Measurements from ENCODE around the gene CABP7. TPM values are rescaled to one million over a fixed set of nuclear protein-coding genes. Genes with fewer than 3 reads are reported as not detected.

CABP7 gene
- total RNA-seq, 1 experiment from 2014 or later: not detected

GRCh38 chr22:29689880-29690213, 30.0 kb upstream of the CABP7 start:
- H3K36me3 ChIP-seq (ENCODE audit: insufficient read depth, low read length): no peaks in the 10 kb centered on the region
- no peaks in the 10 kb centered on the region; the same call in 1 of the 2 replicates for H4K20me1 ChIP-seq (ENCODE audit: insufficient read depth, low read depth, low read length)
- no peaks in the 10 kb centered on the region for H3K27me3 ChIP-seq (ENCODE audit: low read length)

GRCh38 chr22:29690476-29690875, 29.3 kb upstream of the CABP7 start:
- no peaks in the 10 kb centered on the region for H3K79me2 ChIP-seq (ENCODE audit: low read length)
- peaks cover 25% of the 10 kb centered on the region for H3K4me1 ChIP-seq (ENCODE audit: low read length)
- H3K4me2 ChIP-seq (ENCODE audit: low read depth, low read length, poor library complexity, severe bottlenecking): no peak overlapping the region
- H3K27ac ChIP-seq (ENCODE audit: low read length): no peak overlapping the region
- no peaks in the 10 kb centered on the region; the same call in 1 of the 2 replicates for H4K20me1 ChIP-seq (ENCODE audit: insufficient read depth, low read depth, low read length)
- H3K27me3 ChIP-seq (ENCODE audit: low read length): no peaks in the 10 kb centered on the region
- no peak overlapping the region for H3K4me3 ChIP-seq (ENCODE audit: low read length)
- H3K9me3 ChIP-seq (ENCODE audit: low read length): no peaks in the 10 kb centered on the region
- DNase-seq: no peak
- H3K9ac ChIP-seq (ENCODE audit: low read length): no peak overlapping the region
- no peaks in the 10 kb centered on the region for H3K9me2 ChIP-seq (replicated peaks; ENCODE audit: insufficient read depth, low read length)
- no peak overlapping the region for H2AFZ ChIP-seq (ENCODE audit: low read length)
- no peaks in the 10 kb centered on the region for H3K36me3 ChIP-seq (ENCODE audit: insufficient read depth, low read length)

More at GRCh38 chr22:29689880-29690213, 30.0 kb upstream of the CABP7 start:
- Histone ChIP-seq H3K9ac (ENCODE audit: low read length) (no peak overlapping the region), H3K9me3 (ENCODE audit: low read length) (no peaks in the 10 kb centered on the region), H3K4me3 (ENCODE audit: low read length) (no peak overlapping the region), H3K9me2 (replicated peaks; ENCODE audit: insufficient read depth, low read length) (no peaks in the 10 kb centered on the region), H3K79me2 (ENCODE audit: low read length) (no peaks in the 10 kb centered on the region), H3K4me2 (ENCODE audit: low read depth, low read length, poor library complexity, severe bottlenecking) (no peak overlapping the region), H2AFZ (ENCODE audit: low read length) (no peak overlapping the region), H3K27ac (ENCODE audit: low read length) (no peak overlapping the region), H3K4me1 (ENCODE audit: low read length) (peaks cover 24% of the 10 kb centered on the region)
- DNase-seq: peak; percentile 76

- Histone ChIP-seq H3K36me3 (ENCODE audit: insufficient read depth, low read length) (no peaks in the 10 kb centered on the region), H3K9ac (ENCODE audit: low read length) (no peak overlapping the region), H3K4me3 (ENCODE audit: low read length) (no peak overlapping the region), H3K27ac (ENCODE audit: low read length) (no peak overlapping the region), H3K4me2 (ENCODE audit: low read depth, low read length, poor library complexity, severe bottlenecking) (no peak overlapping the region), H2AFZ (ENCODE audit: low read length) (no peak overlapping the region), H3K9me3 (ENCODE audit: low read length) (no peaks in the 10 kb centered on the region), H4K20me1 (ENCODE audit: insufficient read depth, low read depth, low read length) (no peaks in the 10 kb centered on the region; the same call in 1 of the 2 replicates), H3K4me1 (ENCODE audit: low read length) (peaks cover 36% of the 10 kb centered on the region), H3K27me3 (ENCODE audit: low read length) (no peaks in the 10 kb centered on the region), H3K9me2 (replicated peaks; ENCODE audit: insufficient read depth, low read length) (no peaks in the 10 kb centered on the region), H3K79me2 (ENCODE audit: low read length) (no peaks in the 10 kb centered on the region)
- no peak for DNase-seq
These were observed 28.0 kb upstream of the CABP7 start for GRCh38 chr22:29691636-29692326.

GRCh38 chr22:29692327-29692640, 27.5 kb upstream of the CABP7 start:
- Histone ChIP-seq H2AFZ (ENCODE audit: low read length) (no peak overlapping the region), H3K9me2 (replicated peaks; ENCODE audit: insufficient read depth, low read length) (no peaks in the 10 kb centered on the region), H3K9ac (ENCODE audit: low read length) (no peak overlapping the region), H3K36me3 (ENCODE audit: insufficient read depth, low read length) (no peaks in the 10 kb centered on the region), H3K9me3 (ENCODE audit: low read length) (no peaks in the 10 kb centered on the region), H3K27ac (ENCODE audit: low read length) (no peak overlapping the region), H3K4me1 (ENCODE audit: low read length) (peaks cover 34% of the 10 kb centered on the region), H3K4me3 (ENCODE audit: low read length) (no peak overlapping the region), H4K20me1 (ENCODE audit: insufficient read depth, low read depth, low read length) (no peaks in the 10 kb centered on the region; the same call in 1 of the 2 replicates), H3K4me2 (ENCODE audit: low read depth, low read length, poor library complexity, severe bottlenecking) (no peak overlapping the region), H3K79me2 (ENCODE audit: low read length) (no peaks in the 10 kb centered on the region), H3K27me3 (ENCODE audit: low read length) (no peaks in the 10 kb centered on the region)
- DNase-seq: no peak

- no peaks in the 10 kb centered on the region for H3K9me3 ChIP-seq (ENCODE audit: low read length)
- H3K9ac ChIP-seq (ENCODE audit: low read length): no peak overlapping the region
- DNase-seq: no peak
- H3K9me2 ChIP-seq (replicated peaks; ENCODE audit: insufficient read depth, low read length): no peaks in the 10 kb centered on the region
- H3K27me3 ChIP-seq (ENCODE audit: low read length): no peaks in the 10 kb centered on the region
- H3K36me3 ChIP-seq (ENCODE audit: insufficient read depth, low read length): no peaks in the 10 kb centered on the region
- no peaks in the 10 kb centered on the region for H3K79me2 ChIP-seq (ENCODE audit: low read length)
- peaks cover 25% of the 10 kb centered on the region for H3K4me1 ChIP-seq (ENCODE audit: low read length)
- no peak overlapping the region for H3K4me2 ChIP-seq (ENCODE audit: low read depth, low read length, poor library complexity, severe bottlenecking)
- no peak overlapping the region for H2AFZ ChIP-seq (ENCODE audit: low read length)
- H3K27ac ChIP-seq (ENCODE audit: low read length): no peak overlapping the region
- no peaks in the 10 kb centered on the region; the same call in 1 of the 2 replicates for H4K20me1 ChIP-seq (ENCODE audit: insufficient read depth, low read depth, low read length)
- no peak overlapping the region for H3K4me3 ChIP-seq (ENCODE audit: low read length)
These were observed 26.6 kb upstream of the CABP7 start for GRCh38 chr22:29693161-29693560.

- Histone ChIP-seq H3K9me2 (replicated peaks; ENCODE audit: insufficient read depth, low read length) (no peaks in the 10 kb centered on the region), H3K4me2 (ENCODE audit: low read depth, low read length, poor library complexity, severe bottlenecking) (no peak overlapping the region), H3K36me3 (ENCODE audit: insufficient read depth, low read length) (no peaks in the 10 kb centered on the region), H3K4me1 (ENCODE audit: low read length) (peaks cover 20% of the 10 kb centered on the region), H3K9me3 (ENCODE audit: low read length) (no peaks in the 10 kb centered on the region), H3K79me2 (ENCODE audit: low read length) (no peaks in the 10 kb centered on the region), H3K9ac (ENCODE audit: low read length) (no peak overlapping the region), H4K20me1 (ENCODE audit: insufficient read depth, low read depth, low read length) (no peaks in the 10 kb centered on the region; the same call in 1 of the 2 replicates), H3K27me3 (ENCODE audit: low read length) (no peaks in the 10 kb centered on the region), H3K27ac (ENCODE audit: low read length) (no peak overlapping the region), H2AFZ (ENCODE audit: low read length) (no peak overlapping the region), H3K4me3 (ENCODE audit: low read length) (no peak overlapping the region)
- no peak for DNase-seq
These were observed 26.1 kb upstream of the CABP7 start for GRCh38 chr22:29693671-29694070.

GRCh38 chr22:29695129-29695926, 24.5 kb upstream of the CABP7 start:
- H3K36me3 ChIP-seq (ENCODE audit: insufficient read depth, low read length): no peaks in the 10 kb centered on the region
- no peaks in the 10 kb centered on the region for H3K27me3 ChIP-seq (ENCODE audit: low read length)
- peaks cover 13% of the 10 kb centered on the region for H3K4me1 ChIP-seq (ENCODE audit: low read length)
- no peaks in the 10 kb centered on the region for H3K9me2 ChIP-seq (replicated peaks; ENCODE audit: insufficient read depth, low read length)
- H3K4me3 ChIP-seq (ENCODE audit: low read length): no peak overlapping the region
- DNase-seq: no peak
- H3K79me2 ChIP-seq (ENCODE audit: low read length): no peaks in the 10 kb centered on the region
- no peak overlapping the region for H3K27ac ChIP-seq (ENCODE audit: low read length)
- no peak overlapping the region for H2AFZ ChIP-seq (ENCODE audit: low read length)
- H4K20me1 ChIP-seq (ENCODE audit: insufficient read depth, low read depth, low read length): 0 out of 2 replicates have a peak, but pooled peaks cover 4% of the 10 kb centered on the region
- no peak overlapping the region for H3K9ac ChIP-seq (ENCODE audit: low read length)
- H3K9me3 ChIP-seq (ENCODE audit: low read length): no peaks in the 10 kb centered on the region
- no peak overlapping the region for H3K4me2 ChIP-seq (ENCODE audit: low read depth, low read length, poor library complexity, severe bottlenecking)

GRCh38 chr22:29697853-29698598, 21.8 kb upstream of the CABP7 start:
- H3K27me3 ChIP-seq (ENCODE audit: low read length): no peaks in the 10 kb centered on the region
- H2AFZ ChIP-seq (ENCODE audit: low read length): no peak overlapping the region
- H3K9me3 ChIP-seq (ENCODE audit: low read length): no peaks in the 10 kb centered on the region
- DNase-seq: no peak
- no peaks in the 10 kb centered on the region for H3K79me2 ChIP-seq (ENCODE audit: low read length)
- no peak overlapping the region for H3K4me3 ChIP-seq (ENCODE audit: low read length)
- peaks cover 22% of the 10 kb centered on the region for H4K20me1 ChIP-seq (ENCODE audit: insufficient read depth, low read depth, low read length)
- no peaks in the 10 kb centered on the region for H3K36me3 ChIP-seq (ENCODE audit: insufficient read depth, low read length)
- no peak overlapping the region for H3K27ac ChIP-seq (ENCODE audit: low read length)
- H3K9me2 ChIP-seq (replicated peaks; ENCODE audit: insufficient read depth, low read length): no peaks in the 10 kb centered on the region
- H3K4me2 ChIP-seq (ENCODE audit: low read depth, low read length, poor library complexity, severe bottlenecking): no peak overlapping the region
- no peak overlapping the region for H3K9ac ChIP-seq (ENCODE audit: low read length)
- H3K4me1 ChIP-seq (ENCODE audit: low read length): peaks cover 37% of the 10 kb centered on the region
